TTC549 (cell line): ENCODE measurements around the gene SLC16A10.
"Not testable (repeated sequence)": the region's sequence is repeated elsewhere in the genome, so short reads cannot be mapped to it uniquely, and the experiment has no call there.

Source experiments
- FAIRE-seq: peaks from 2 replicates; lab custom pipeline; 2012; peaks lifted over from hg19 to GRCh38; lab: Jason Lieb, UNC

The SLC16A10 gene

GRCh38 chr6:111219785-111220184, 132.5 kb downstream of the SLC16A10 start:
- FAIRE-seq: no peak

GRCh38 chr6:111220383-111221031, 133.2 kb downstream of the SLC16A10 start:
- FAIRE-seq: no peak

DNA sequence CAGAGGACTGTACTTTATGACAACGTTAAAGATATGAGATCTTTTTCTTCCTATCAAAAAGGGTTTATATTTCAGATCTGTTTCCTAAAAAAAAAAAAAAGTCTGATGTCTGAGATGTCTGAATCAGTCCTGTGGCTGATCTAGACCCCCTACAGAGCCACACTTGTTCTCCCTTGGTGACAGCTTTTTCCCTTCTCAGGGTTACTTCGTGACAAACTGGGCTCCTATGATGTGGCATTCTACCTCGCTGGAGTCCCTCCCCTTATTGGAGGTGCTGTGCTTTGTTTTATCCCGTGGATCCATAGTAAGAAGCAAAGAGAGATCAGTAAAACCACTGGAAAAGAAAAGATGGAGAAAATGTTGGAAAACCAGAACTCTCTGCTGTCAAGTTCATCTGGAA, 134.5 kb downstream of the SLC16A10 start:
- FAIRE-seq: no peak

DNA sequence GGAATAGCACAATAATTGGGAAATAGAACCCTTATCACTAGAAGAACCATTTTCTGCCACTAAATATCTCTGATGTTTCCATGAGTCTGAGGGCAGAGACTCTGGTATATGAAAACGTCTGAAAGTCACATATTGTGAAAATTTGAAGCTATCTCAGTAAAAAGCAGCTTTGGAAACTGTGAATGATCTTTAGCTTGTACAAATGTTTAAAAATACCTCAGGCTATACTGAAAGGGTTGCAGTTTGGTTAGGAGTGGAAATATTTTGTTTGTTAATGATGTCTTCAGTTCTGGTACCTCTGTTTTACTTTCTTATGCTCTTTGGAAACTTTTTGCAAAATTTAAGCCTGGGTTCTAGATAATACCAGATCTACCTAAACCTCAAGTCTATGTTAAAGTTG, 135.0 kb downstream of the SLC16A10 start:
- no peak for FAIRE-seq

DNA sequence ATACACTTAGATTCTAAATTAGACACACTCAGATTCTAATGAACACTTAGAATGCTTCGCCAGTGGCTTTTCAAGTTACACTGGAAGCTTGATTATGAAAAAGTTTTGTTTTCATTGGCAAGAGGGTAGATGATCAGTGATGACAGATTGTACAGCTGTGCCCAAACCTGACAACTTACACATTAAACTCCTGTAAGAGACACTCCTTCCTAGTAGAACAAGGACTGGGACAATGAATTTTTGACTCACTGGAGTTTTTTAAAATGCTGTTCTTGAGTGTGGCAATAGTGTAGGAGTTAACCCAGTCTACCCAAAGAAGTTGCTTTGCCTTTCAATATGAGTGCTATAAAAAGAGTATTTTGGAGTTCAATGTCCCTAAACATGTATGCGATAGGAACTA, 140.8 kb downstream of the SLC16A10 start:
- no peak for FAIRE-seq

- FAIRE-seq: no peak
Measured at GRCh38 chr6:111230351-111231089, 143.2 kb downstream of the SLC16A10 start.

DNA sequence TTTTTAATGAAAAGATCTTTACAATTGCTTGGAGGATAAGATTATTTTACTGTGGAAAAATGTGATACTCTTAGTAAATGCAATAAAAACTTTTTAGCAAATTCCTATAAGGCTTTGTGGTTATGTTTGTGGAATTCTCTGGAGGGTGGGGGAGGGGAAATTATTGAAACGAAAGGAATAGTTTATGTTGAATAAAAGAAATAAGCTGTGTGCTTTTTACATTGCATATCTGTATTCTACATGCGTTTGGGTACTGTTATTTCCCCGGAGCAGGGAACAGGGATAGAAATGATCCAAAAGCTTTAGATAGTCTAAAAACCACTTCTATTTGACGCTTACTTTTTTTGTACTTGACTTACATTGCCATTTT, 143.8 kb downstream of the SLC16A10 start:
- peak; percentile 26 for FAIRE-seq

DNA sequence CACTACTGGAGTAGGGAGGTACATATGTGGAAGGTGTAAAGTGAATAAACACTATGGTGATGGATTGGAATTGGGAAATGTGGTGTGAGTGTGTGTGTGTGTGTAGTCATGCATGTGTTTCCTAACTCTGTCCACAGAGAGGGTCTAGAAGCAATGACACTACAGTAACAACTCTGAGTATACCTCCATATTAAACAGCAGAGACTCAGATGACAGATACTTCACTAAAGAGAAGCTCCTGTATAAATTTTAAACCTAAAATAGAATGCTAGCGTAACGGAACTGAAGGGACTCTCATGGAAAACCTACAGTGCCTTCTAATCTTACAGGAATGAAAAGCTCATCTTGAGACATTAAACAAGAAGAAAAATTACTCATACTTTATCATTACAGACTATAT, 150.5 kb downstream of the SLC16A10 start:
- FAIRE-seq: no peak

DNA sequence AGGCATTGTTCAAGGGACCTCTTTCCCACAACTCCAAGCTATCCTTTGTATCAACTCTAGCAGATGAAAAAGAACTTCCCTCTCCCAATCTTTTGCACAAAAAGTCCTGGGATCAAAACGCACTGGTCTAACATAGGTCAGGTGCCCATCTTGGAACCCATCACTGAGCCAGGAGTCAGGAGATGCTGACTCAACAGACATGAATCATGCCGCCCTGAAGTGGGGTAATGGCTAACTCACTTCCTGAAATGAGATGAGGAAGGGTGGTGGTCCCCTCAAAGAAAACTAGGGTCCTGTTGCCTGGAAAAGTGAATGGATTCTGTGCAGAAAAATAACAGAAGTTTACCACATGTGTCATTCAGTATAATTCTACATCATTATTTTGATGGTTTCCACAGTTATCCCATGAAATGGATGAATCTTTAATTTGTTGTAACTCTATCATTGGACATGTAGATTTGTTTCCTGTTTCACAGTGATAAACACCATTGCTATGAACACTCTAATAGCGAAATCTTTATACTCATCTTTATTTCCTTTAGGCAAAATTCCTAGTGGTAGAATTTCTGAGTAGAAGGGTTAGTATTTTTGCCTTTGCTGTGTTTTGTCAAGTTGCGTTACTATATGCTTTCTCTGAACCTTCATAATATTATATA, 151.3 kb downstream of the SLC16A10 start:
- no peak for FAIRE-seq

DNA sequence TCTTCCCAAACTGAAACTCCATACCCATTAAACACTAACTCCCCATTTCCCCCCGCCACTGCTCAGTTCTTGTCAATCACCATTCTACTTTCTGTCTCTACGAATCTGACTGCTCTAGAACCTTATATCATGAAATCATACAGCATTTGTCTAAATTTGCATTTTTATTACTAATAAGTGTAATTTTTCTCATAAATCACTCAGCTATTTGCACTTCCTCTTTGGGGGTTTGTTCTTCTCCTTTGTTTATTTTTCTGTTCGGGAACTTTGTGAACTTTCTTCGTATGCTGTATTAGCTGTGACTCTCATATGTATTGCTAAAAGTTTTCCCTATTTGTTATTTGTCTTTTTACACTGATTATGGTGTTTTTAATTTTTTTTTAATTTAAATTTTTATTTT, 152.2 kb downstream of the SLC16A10 start:
- no peak for FAIRE-seq

- FAIRE-seq: no peak
Measured at GRCh38 chr6:111242452-111242851, 155.1 kb downstream of the SLC16A10 start.

GRCh38 chr6:111243095-111243494, 155.8 kb downstream of the SLC16A10 start:
- no peak for FAIRE-seq

- FAIRE-seq: no peak
Measured at GRCh38 chr6:111248789-111249188, 161.5 kb downstream of the SLC16A10 start.

- FAIRE-seq: no peak
Measured at GRCh38 chr6:111250791-111251354, 163.6 kb downstream of the SLC16A10 start.

DNA sequence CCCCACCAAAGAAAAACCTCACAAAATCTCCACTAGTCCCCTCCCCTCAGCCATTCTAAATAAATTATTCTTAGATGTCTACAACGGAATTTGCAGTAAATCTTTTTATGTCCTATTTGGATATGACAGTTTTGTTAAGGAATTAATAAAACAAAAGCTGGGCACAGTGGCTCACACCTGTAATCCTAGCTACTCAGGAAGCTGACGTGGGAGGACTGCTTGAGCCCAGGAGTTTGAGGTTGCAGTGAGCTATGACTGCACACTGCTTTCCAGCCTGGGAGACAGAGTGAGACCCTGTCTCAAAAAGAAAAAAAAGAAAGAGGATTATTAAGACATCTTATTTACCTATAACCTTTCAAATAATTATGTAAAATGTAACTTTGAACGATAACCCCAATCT, 165.4 kb downstream of the SLC16A10 start:
- no peak for FAIRE-seq

- no peak for FAIRE-seq
Measured at GRCh38 chr6:111254004-111254778, 166.9 kb downstream of the SLC16A10 start.

GRCh38 chr6:111254779-111255166, 167.5 kb downstream of the SLC16A10 start:
- no peak for FAIRE-seq

DNA sequence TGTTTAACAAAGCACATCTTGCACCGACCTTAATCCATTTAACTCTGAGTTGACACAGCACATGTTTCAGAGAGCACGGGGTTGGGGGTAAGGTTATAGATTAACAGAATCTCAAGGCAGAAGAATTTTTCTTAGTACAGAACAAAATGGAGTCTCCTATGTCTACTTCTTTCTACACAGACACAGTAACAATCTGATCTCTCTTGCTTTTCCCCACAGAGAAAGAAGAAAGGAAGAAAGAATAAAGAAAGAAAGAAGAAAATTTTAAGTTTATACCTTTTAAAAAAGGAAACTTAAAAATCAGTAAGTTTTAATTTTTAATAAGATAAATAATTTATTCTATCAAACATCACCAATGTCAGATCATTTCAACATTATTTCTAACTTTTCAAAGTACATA, 168.5 kb downstream of the SLC16A10 start:
- not testable (repeated sequence) for FAIRE-seq

DNA sequence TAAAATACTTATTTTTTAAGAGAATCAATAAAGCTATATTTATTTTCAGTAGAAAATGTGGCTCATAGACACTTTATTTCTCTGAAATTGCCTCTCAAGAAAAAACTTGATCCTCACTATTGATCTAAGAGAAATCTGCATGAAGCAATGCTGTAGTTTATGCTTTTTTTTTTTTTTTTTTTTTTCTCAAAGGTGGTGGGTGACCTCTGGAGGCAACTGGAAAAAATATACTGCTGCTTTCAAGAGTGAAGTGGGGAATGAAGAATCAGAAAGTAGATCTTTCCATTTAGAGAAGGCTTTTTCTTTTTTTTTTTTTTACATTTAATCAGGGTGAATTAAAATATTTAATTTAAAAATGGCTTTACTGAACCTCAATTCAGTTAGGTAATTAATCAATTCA, 169.3 kb downstream of the SLC16A10 start:
- FAIRE-seq: peak; percentile 79

DNA sequence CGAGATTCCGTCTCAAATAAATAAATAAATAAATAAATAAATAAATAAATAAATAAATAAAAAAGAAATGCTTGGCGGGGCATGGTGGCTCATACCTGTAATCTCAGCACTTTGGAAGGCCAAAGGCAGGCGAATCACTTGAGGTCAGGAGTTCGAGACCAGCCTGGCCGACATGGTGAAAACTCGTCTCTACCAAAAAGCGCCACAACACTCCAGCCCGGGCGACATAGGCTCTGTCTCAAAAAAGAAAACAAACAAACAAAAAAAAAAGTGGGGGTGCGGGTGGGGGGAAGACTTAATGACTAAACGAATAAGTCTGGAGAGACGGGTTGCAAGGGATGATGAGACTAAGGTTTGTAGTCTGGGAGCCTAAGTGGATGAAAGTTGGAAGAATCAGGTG, 170.7 kb downstream of the SLC16A10 start:
- no peak for FAIRE-seq

DNA sequence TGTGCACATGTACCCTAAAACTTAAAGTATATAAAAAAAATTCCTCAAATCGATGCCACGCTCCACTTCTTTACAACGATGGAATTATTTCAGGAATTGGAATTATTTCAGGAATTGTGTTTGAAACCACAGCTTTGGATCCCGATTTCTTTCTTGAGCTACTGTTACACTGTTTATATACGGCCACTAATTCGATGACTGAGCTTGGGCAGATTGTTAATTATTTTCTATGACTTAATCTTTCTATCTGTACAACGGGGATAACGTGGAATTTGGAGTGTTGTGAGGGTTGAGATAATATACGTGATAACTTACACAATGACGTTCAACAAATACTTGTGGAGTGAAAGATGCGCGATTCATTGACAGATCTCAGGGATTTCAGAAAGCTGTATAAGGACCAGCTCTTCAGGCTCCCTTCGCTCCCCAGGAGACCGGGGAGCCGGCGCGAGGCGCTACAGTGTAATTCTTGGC, 171.3 kb downstream of the SLC16A10 start:
- no peak for FAIRE-seq

DNA sequence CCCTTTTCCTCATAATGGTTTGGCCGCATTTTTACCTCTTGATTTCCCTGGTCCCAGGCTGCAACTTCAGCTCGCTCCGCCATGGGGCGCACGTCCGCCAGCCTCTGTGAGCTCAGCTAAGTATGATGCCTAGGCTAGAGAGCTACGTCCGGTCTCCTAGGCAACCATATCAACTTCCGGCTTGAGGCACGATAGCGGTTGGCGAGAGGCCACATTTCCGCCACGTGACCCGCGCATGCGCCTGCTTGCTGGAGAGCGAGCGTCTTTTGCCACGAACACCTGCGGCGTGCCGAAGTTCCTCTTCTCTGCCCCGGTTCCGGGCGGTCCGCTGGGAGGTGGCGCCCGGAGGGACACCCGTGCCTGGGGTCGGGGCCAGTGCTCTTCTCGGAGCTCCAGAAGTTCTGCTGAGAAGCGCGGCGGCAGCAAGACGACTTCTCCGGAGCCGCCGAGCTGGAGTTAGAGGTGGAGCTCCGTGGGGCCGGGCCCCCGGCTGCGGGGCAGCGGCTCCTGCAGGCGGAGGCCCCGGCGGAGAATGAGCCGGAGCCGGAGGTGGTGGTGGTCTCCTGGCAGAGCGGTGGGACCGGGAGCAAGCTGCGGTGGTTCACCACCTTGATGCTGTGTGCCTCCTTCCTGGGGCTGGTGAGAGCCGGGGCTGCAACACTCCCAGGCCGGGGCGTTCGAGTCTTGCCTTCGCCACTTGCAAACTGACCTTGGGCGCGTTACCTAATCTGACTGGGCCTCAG, 172.0 kb downstream of the SLC16A10 start:
- FAIRE-seq: peak; percentile 88
